Astrocyte of the cerebellum (primary cell): Measurements from ENCODE around the gene CACTIN.

ENCODE experiments used
- DNase-seq: peaks from one replicate; pipeline ENCODE4 v3.0.0-alpha.2; 2011; ENCODE audit warnings: low read depth
- H3K4me3 ChIP-seq: 2 replicates; pipeline ENCODE4 v1.5.1; 2011; ENCODE audit warnings: mild to moderate bottlenecking, low read depth, low read length, moderate library complexity
- CTCF ChIP-seq: IDR thresholded peaks from 2 replicates; pipeline ENCODE4 v1.5.1; 2012; ENCODE audit warnings: low read length, low read depth, moderate library complexity, mild to moderate bottlenecking; ENCODE audit errors: missing control alignments
- in situ Hi-C: cut with HindIII; loops from 2 replicates; pipeline ENCODE4 v1.10.0; 2017; ENCODE audit warnings: low sequenced_read_pairs

CACTIN gene

GRCh38 chr19:3638208-3639193, 11.9 kb upstream of the CACTIN start:
- TF ChIP-seq CTCF, result no peak

GRCh38 chr19:3637621-3638020, 11.0 kb upstream of the CACTIN start:
- in situ Hi-C loops, result no loop called here
- no peak for DNase-seq
- H3K4me3 ChIP-seq, result no peak overlapping the region
- no peak for TF ChIP-seq CTCF

More at GRCh38 chr19:3638208-3639193, 11.9 kb upstream of the CACTIN start:
- H3K4me3 ChIP-seq, result no peak overlapping the region
- in situ Hi-C loops, result no loop called here
- no peak for DNase-seq

GRCh38 chr19:3636962-3637361, 10.4 kb upstream of the CACTIN start:
- in situ Hi-C loops, result no loop called here
- H3K4me3 ChIP-seq, result no peak overlapping the region
- no peak for TF ChIP-seq CTCF
- no peak for DNase-seq

- no peak overlapping the region for H3K4me3 ChIP-seq
- in situ Hi-C loops, result no loop called here
- no peak for DNase-seq
- no peak for TF ChIP-seq CTCF
Observed at GRCh38 chr19:3636506-3636905, 9.9 kb upstream of the CACTIN start.

GRCh38 chr19:3634496-3635045, 8.0 kb upstream of the CACTIN start:
- in situ Hi-C loops, result no loop called here
- no peak for TF ChIP-seq CTCF
- H3K4me3 ChIP-seq, result no peak overlapping the region
- no peak for DNase-seq

GRCh38 chr19:3633559-3633988, 7.0 kb upstream of the CACTIN start:
- DNase-seq, result no peak
- in situ Hi-C loops, result no loop called here
- H3K4me3 ChIP-seq, result no peak overlapping the region
- no peak for TF ChIP-seq CTCF
